H9 (cell line): ENCODE data around the gene TBX5. TPM values are rescaled to one million over a fixed set of nuclear protein-coding genes. Genes with fewer than 3 reads are reported as not detected.

Experiments used
- DNase-seq: peaks from one replicate; pipeline ENCODE4 v3.0.0-alpha.2; 2017
- H2AFZ ChIP-seq: one replicate; pipeline ENCODE4 v1.6.1; 2013; ENCODE audit warnings: mild to moderate bottlenecking, low read length, control low read depth, moderate library complexity
- H2AK5ac ChIP-seq: 2 replicates; pipeline ENCODE4 v1.6.1; 2013; ENCODE audit warnings: low read length, control low read depth, mixed read lengths; ENCODE audit not compliant: insufficient read length
- H2BK120ac ChIP-seq: one replicate; pipeline ENCODE4 v1.6.1; 2013; ENCODE audit warnings: low read depth, mild to moderate bottlenecking, low read length, control low read depth, inconsistent platforms; ENCODE audit not compliant: poor library complexity, severe bottlenecking
- H2BK12ac ChIP-seq: 2 replicates; pipeline ENCODE4 v1.6.1; 2013; ENCODE audit warnings: low read length, control low read depth, mixed read lengths, low read depth; ENCODE audit not compliant: insufficient read length
- H2BK15ac ChIP-seq: 2 replicates; pipeline ENCODE4 v1.6.1; 2013; ENCODE audit warnings: low read depth, low read length, control low read depth
- H2BK20ac ChIP-seq: one replicate; pipeline ENCODE4 v1.6.1; 2013; ENCODE audit warnings: low read depth, mild to moderate bottlenecking, low read length, control low read depth, inconsistent platforms; ENCODE audit not compliant: poor library complexity, severe bottlenecking
- H2BK5ac ChIP-seq: 2 replicates; pipeline ENCODE4 v1.6.1; 2013; ENCODE audit warnings: low read length, control low read depth, mixed read lengths; ENCODE audit not compliant: insufficient read length
- H3K14ac ChIP-seq: 2 replicates; pipeline ENCODE4 v1.6.1; 2013; ENCODE audit warnings: low read length, control low read depth; ENCODE audit not compliant: insufficient read depth
- H3K18ac ChIP-seq: 2 replicates; pipeline ENCODE4 v1.6.1; 2013; ENCODE audit warnings: low read depth, mild to moderate bottlenecking, mixed read lengths, low read length, control low read depth; ENCODE audit not compliant: insufficient read length
- H3K23ac ChIP-seq: 2 replicates; pipeline ENCODE4 v1.6.1; 2013; ENCODE audit warnings: low read length, control low read depth, mixed read lengths, low read depth; ENCODE audit not compliant: insufficient read length
- H3K23me2 ChIP-seq: 2 replicates; pipeline ENCODE4 v1.6.1; 2013; ENCODE audit warnings: low read depth, mild to moderate bottlenecking, mixed read lengths, low read length, control low read depth; ENCODE audit not compliant: insufficient read length, poor library complexity, severe bottlenecking
- H3K27ac ChIP-seq: 2 replicates; pipeline ENCODE4 v1.5.1; 2013; ENCODE audit warnings: low read length, control low read depth, mixed read lengths, low read depth; ENCODE audit not compliant: insufficient read length
- H3K27me3 ChIP-seq: 2 replicates; pipeline ENCODE4 v1.6.1; 2013; ENCODE audit warnings: low read length, control low read depth, inconsistent platforms; ENCODE audit not compliant: insufficient read depth
- H3K4ac ChIP-seq: 2 replicates; pipeline ENCODE4 v1.6.1; 2013; ENCODE audit warnings: low read depth, mild to moderate bottlenecking, control low read depth, inconsistent platforms, low read length, moderate library complexity
- H3K4me1 ChIP-seq: 2 replicates; pipeline ENCODE4 v1.6.1; 2013; ENCODE audit warnings: low read length, control low read depth, inconsistent platforms; ENCODE audit not compliant: insufficient read depth
- H3K4me2 ChIP-seq: 2 replicates; pipeline ENCODE4 v1.6.1; 2013; ENCODE audit warnings: low read length, control low read depth, mixed read lengths; ENCODE audit not compliant: insufficient read length, insufficient read depth
- H3K56ac ChIP-seq: 2 replicates; pipeline ENCODE4 v1.6.1; 2013; ENCODE audit warnings: low read depth, mild to moderate bottlenecking, mixed read lengths, low read length, control low read depth; ENCODE audit not compliant: insufficient read length
- H3K79me1 ChIP-seq: 2 replicates; pipeline ENCODE4 v1.6.1; 2013; ENCODE audit warnings: low read depth, mild to moderate bottlenecking, moderate library complexity, low read length, control low read depth, inconsistent platforms; ENCODE audit not compliant: insufficient read depth, poor library complexity, severe bottlenecking
- H3K79me2 ChIP-seq: 2 replicates; pipeline ENCODE4 v1.6.1; 2013; ENCODE audit warnings: low read length, control low read depth, inconsistent platforms; ENCODE audit not compliant: insufficient read depth
- H3K9ac ChIP-seq: 2 replicates; pipeline ENCODE4 v1.6.1; 2013; ENCODE audit warnings: low read length, control low read depth, mixed read lengths; ENCODE audit not compliant: insufficient read length; ENCODE audit errors: extremely low read depth
- H3K9me3 ChIP-seq: one replicate; pipeline ENCODE4 v1.6.1; 2013; ENCODE audit warnings: low read depth, low read length, inconsistent platforms; ENCODE audit not compliant: control insufficient read depth
- H3T11ph ChIP-seq: one replicate; pipeline ENCODE4 v1.6.1; 2013; ENCODE audit warnings: mild to moderate bottlenecking, low read length, control low read depth, inconsistent platforms
- H4K20me1 ChIP-seq: one replicate; pipeline ENCODE4 v1.6.1; 2013; ENCODE audit not compliant: control insufficient read depth, insufficient read length, insufficient read depth
- H4K5ac ChIP-seq: 2 replicates; pipeline ENCODE4 v1.6.1; 2013; ENCODE audit warnings: low read depth, mild to moderate bottlenecking, mixed read lengths, low read length, control low read depth; ENCODE audit not compliant: insufficient read length
- H4K8ac ChIP-seq: replicated peaks from 2 replicates; pipeline ENCODE4 v1.6.1; 2013; ENCODE audit warnings: low read length, control low read depth, mixed read lengths, low read depth; ENCODE audit not compliant: insufficient read length
- H4K91ac ChIP-seq: 2 replicates; pipeline ENCODE4 v1.6.1; 2013; ENCODE audit warnings: low read depth, mild to moderate bottlenecking, moderate library complexity, mixed read lengths, low read length, control low read depth; ENCODE audit not compliant: insufficient read length
- H3K27ac Mint-ChIP-seq, 3 experiments: 2 replicates in 2 of 3; 3 replicates in 1 of 3; pipeline ENCODE4 v1.8.0; 2020 to 2021; ENCODE audit warnings: mixed read lengths in 3 of 3, mild to moderate bottlenecking in 1 of 3, moderate library complexity in 1 of 3
- H3K27me3 Mint-ChIP-seq: 2 replicates; pipeline ENCODE4 v1.8.0; 2021; ENCODE audit warnings: low read depth, mild to moderate bottlenecking, moderate library complexity, mixed read lengths
- H3K36me3 Mint-ChIP-seq, 3 experiments: 2 replicates in 2 of 3; 3 replicates in 1 of 3; pipeline ENCODE4 v1.8.0; 2020 to 2021; ENCODE audit warnings: low read depth in 3 of 3, mixed read lengths in 3 of 3; ENCODE audit not compliant: insufficient read depth in 1 of 3
- H3K4me1 Mint-ChIP-seq, 2 experiments: 2 replicates each; pipeline ENCODE4 v1.8.0; 2020; ENCODE audit warnings: mixed read lengths in 2 of 2
- H3K4me3 Mint-ChIP-seq, 2 experiments: 2 replicates in 1 of 2; 3 replicates in 1 of 2; pipeline ENCODE4 v1.8.0; 2020 to 2021; ENCODE audit warnings: mild to moderate bottlenecking in 2 of 2, mixed read lengths in 2 of 2, moderate library complexity in 1 of 2
- H3K9me3 Mint-ChIP-seq, 2 experiments: 2 replicates in 1 of 2; 3 replicates in 1 of 2; pipeline ENCODE4 v1.8.0; 2020; ENCODE audit warnings: mild to moderate bottlenecking in 2 of 2, mixed read lengths in 2 of 2, moderate library complexity in 1 of 2
- WGBS: extraction: QIAGEN DNeasy Blood & Tissue Kit; methylation state at CpG from one replicate; pipeline ENCODE4 v1.1.7; 2013; ENCODE audit warnings: missing lambda C conversion rate, low lambda C conversion rate, mixed read lengths; ENCODE audit not compliant: insufficient read length; ENCODE audit errors: extremely low coverage; 5-methylcytosine and 5-hydroxymethylcytosine counted together
- total RNA-seq: library from RNA; stranded (reverse); gene quantifications from 2 replicates; pipeline ENCODE4 v1.2.1, GENCODE V29; 2021
- TF ChIP-seq, protein P1 (sequence below): fragments of 200-600 bp; sonication (generic); conservative IDR thresholded peaks from 3 replicates; pipeline ENCODE4 v1.8.0; 2021; ENCODE audit warnings: antibody characterized with exemption, mild to moderate bottlenecking

The TBX5 gene
- total RNA-seq, 1 experiment from 2014 or later = not detected

GRCh38 chr12:114361545-114361944 lies 44.4 kb downstream of the TBX5 start:
- H4K8ac ChIP-seq = no peak overlapping the region
- no peak overlapping the region for H3K14ac ChIP-seq
- no peak overlapping the region for H3K27ac ChIP-seq
- H2AK5ac ChIP-seq = no peak overlapping the region
- TF ChIP-seq, protein P1, sequence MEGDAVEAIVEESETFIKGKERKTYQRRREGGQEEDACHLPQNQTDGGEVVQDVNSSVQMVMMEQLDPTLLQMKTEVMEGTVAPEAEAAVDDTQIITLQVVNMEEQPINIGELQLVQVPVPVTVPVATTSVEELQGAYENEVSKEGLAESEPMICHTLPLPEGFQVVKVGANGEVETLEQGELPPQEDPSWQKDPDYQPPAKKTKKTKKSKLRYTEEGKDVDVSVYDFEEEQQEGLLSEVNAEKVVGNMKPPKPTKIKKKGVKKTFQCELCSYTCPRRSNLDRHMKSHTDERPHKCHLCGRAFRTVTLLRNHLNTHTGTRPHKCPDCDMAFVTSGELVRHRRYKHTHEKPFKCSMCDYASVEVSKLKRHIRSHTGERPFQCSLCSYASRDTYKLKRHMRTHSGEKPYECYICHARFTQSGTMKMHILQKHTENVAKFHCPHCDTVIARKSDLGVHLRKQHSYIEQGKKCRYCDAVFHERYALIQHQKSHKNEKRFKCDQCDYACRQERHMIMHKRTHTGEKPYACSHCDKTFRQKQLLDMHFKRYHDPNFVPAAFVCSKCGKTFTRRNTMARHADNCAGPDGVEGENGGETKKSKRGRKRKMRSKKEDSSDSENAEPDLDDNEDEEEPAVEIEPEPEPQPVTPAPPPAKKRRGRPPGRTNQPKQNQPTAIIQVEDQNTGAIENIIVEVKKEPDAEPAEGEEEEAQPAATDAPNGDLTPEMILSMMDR = no peak
- no peaks in the 10 kb centered on the region for H3K27me3 ChIP-seq
- no peak overlapping the region for H2BK15ac ChIP-seq
- WGBS = no CpG with 5 or more reads among the region's 5 CpGs
- H4K5ac ChIP-seq = no peak overlapping the region
- Mint-ChIP-seq H3K27me3 (peaks cover 12% of the 10 kb centered on the region; the same call in 1 of the 2 replicates), H3K4me3 (no peak overlapping the region), H3K9me3 (peaks cover 8 to 9% of the 10 kb centered on the region in 2 experiments; a peak in 4 of 5 replicates), H3K27ac (no peak overlapping the region), H3K36me3 (peaks cover 0 to 8% (median 6%) of the 10 kb centered on the region in 3 experiments; a peak in 5 of 7 replicates), H3K4me1 (peaks cover 2 to 6% of the 10 kb centered on the region in 2 experiments; a peak in 1 of 4 replicates)
- H3K23ac ChIP-seq = no peak overlapping the region
- no peak overlapping the region for H4K91ac ChIP-seq
- DNase-seq = no peak
- no peak overlapping the region for H3K4ac ChIP-seq
- no peak overlapping the region for H2BK20ac ChIP-seq
- no peak overlapping the region for H2BK12ac ChIP-seq
- H2AFZ ChIP-seq = no peak overlapping the region
- no peak overlapping the region for H3K9ac ChIP-seq
- H3K79me2 ChIP-seq = no peaks in the 10 kb centered on the region
- H3K18ac ChIP-seq = no peak overlapping the region
- H2BK5ac ChIP-seq = no peak overlapping the region
- no peaks in the 10 kb centered on the region for H3K23me2 ChIP-seq
- no peaks in the 10 kb centered on the region for H3K4me1 ChIP-seq
- no peak overlapping the region for H2BK120ac ChIP-seq
- H4K20me1 ChIP-seq = no peaks in the 10 kb centered on the region
- H3K4me2 ChIP-seq = no peak overlapping the region
- H3K79me1 ChIP-seq = no peaks in the 10 kb centered on the region
- no peaks in the 10 kb centered on the region for H3K9me3 ChIP-seq
- H3T11ph ChIP-seq = no peak overlapping the region
- no peak overlapping the region for H3K56ac ChIP-seq
